Fibroblast of peridontal ligament (primary cell): ENCODE measurements around the gene PLXNA4.

ENCODE experiments used
- DNase-seq: peaks from one replicate; pipeline ENCODE4 v3.0.0-alpha.2; 2010; ENCODE audit errors: extremely low read depth

Gene PLXNA4

DNA sequence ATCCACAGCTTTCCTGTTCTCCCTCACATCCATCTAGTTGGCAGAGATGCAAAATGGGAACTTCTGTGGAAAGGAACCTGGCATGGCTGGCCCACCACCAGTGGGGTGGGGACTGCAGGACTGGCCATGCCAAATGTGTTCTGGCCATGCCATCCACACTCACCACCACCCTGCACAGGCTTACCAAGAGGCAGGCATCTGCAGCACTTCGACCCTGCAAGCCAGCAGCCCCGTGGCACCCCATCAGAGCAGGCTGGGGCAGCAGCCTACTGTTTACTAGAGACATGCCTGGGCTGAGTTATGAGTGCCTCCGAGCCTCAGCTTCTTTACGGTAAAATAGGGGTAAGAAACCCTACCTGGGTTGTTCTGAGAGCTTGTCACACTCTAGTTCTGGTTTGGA, 313.1 kb downstream of the PLXNA4 start:
- no peak for DNase-seq

DNA sequence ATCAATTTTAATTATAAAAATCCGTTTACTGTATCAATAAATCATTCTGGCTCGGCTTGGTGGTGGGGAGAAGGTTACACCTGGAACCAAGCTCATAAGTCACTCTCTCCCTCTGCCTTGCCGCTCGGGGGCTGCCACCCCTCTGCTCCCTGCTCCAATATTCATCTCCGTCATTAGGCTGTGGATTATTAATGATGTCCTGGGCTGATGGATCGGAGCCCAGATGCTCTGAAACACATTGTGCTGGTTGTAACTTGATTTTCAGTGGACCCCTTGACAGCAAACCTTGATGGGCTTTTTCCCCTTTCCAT, 314.2 kb downstream of the PLXNA4 start:
- DNase-seq: no peak

DNA sequence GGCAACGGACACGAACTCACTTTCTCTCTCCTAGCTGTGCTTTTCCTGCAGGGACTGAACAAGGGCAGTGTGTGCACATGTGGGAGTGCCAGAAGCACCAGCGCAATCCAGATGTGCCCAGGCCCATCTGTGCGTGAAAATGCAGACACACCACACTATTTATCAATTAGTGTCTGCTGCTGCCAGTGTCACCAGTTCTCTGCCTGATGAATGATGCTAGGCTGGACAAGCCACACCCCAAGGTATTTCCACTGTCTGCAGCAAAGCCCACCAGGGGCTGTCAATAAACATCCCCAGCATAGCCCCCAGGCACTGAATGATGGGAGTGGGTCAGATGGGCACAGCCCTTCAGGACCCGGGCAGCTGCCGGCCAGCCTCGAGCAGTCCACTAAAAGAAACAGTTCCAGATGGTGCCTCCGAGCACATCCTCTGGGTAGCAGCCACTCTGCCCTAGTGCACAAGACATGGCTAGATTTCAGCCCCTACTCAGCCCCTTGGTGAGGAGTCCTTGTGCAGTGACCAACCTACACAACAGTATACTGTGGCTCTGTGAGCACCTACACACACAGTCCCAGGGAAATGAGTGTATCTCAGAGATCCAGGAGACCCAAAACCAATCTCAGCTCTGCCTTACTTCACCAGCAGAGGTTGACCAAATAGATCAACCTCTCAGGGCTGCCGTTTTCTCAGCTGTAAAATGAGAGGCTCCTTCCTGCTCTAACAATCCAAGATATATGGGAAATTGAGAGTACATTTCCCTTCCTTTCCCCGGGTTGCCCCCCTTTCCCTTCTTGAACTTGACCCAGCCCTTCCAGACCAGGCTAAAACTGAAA, 314.7 kb downstream of the PLXNA4 start:
- no peak for DNase-seq

DNA sequence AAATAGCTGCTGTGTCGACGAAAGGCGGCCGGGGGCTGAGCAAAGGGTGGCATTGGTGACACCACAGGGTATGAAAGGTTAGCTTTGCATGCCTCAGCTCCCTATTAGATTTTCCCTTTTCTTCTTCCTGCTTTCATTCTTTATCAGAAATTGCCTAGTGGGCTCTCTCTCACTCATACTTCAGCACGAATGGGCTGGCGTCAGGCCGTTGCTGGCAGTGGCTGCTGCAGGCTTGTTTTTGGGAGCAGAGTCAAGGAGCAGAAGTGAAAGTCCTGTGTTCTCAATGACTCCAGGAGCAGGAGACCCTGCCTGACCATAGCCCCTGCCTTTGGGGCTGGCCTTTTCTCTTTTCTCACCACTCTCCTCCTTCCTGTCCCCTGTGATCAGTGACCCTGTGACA, 318.0 kb downstream of the PLXNA4 start:
- DNase-seq: no peak

DNA sequence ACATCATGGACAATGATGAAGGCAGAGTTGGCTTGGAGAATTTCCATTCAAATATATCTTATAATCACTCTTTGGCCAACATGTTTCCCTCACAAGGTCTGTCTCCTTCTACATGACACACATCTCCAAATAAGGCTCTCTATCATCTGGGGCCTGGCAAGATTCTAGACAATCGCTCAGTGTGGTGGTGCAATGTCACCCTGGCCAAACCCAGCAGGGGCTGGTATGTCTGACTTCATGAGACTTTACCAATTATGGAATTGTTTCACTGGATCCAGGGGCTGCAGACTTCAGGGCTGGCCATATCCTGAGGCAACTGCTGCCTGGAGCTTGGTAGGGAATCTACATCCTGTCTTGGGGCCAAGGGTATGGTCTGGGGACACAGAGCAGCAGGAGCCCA, 319.0 kb downstream of the PLXNA4 start:
- no peak for DNase-seq

DNA sequence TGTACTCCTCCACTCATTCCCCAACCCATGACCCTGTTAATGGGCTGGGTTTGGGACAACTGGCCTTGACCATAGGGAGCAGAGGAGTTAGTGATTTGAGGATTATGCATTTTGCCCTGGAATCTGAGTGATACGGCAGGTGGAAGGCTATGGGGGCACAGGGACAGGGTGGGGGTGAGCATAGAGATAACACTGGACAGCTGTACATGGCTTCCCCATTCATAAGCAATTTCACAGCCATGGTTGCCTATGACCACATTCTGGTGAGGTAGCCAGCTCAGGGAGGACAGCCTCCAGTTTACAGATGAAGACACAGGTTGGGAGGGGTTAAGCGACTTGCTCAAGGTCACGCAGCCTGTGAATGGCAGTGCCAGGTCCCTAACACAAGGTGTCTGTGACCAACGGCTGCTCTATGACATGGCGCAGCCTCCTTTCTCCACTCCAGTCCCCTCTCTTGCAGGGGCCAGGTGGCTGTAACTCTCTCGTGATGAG, 319.5 kb downstream of the PLXNA4 start:
- no peak for DNase-seq

DNA sequence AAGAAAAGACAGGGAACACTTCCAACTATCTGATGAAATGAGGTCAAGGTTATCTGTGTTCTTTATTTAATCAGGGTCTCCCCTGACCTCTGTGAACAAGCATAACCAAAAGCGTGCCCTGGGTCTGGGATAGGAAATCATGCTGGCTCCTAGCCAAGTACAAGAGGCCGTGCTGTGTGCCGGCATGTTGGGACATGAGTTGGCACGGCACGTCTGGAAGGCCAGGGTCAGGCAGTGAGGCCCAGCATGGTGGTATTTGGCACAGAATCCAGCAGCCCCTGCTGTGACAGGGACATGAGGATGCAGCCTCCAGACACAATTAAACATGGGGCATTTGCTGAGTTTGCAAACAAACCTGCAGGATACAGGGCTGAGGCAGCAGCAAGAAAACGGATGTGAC, 320.4 kb downstream of the PLXNA4 start:
- no peak for DNase-seq

DNA sequence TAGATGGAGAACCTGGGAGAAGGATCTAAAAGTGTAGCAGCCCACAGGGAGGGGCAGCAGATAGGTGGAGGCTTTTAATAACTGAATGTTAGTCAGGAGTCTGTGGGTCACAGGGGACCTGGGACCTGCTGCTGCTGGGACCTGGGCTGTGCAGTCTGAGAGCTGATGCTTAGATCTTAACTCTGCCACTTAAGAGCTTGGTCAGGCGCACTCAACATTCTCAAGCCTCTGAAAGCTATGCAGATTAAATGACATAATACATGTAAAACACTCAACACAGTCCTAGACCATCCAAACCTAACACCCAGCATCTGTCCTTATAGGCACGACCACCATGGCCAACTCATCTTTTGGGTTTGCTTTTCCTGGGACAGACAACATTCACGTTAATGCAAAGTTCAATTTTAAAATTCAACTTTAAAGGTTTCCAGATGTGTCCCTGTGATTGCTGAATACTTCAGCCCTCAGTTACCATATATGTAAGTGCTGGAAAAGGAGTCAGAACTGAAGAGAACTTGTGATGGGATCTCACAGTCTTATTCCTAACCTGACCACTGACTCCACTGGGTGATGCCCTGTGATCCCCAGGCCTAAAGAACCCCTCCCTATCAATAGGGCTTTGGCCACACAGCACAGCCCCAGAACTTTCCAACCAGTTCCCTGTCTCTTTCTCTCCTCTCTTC, 321.0 kb downstream of the PLXNA4 start:
- DNase-seq: no peak

DNA sequence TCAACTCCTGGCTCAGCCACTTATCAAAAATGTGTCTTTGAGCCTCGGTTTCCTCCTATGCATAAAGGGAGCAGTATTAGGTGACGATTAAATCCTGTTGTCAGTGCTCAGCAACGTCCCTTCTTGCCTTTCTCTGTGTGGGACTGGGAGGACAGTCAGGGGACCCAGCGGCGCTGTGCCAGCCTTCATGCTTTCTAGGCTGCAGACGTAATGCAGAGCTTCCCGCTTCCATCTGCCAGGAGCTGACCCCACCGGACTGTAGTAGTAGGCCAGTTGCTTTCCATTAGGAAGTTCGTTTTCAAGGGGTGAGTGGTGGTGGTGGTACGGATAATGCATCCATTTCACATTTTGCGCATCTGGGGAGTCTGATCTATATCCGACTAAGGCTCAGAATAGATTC, 321.8 kb downstream of the PLXNA4 start:
- no peak for DNase-seq

DNA sequence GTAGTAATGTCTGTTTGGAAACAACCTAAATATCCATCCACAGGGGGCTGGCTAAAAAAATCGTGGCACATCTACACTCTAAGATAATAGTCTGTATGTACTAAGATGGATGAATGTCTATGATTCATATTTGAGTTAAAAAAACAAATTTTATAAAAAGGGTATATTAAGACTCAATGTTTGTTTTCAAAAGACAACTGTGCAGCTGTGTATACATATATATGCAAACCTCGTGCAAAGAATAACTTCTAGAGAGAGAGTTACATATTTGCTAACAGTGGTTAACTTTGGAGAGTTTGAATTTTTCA, 323.5 kb downstream of the PLXNA4 start:
- no peak for DNase-seq

DNA sequence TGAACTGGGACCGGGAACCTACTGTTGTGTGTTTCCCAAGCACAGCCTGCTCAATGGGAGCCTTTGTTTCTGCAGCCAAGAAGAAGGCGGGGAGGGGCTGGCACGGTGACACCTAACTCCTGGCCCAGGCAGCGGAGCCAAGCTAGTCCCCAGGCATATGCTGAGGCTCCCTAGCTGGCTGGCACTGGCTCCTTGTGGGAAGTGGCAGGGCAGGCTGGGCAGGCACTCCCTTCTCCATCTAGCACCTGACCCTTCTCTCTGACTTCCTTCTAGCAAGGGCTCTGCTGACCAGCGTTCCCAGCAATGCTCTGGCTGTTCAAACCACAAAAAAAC, 325.0 kb downstream of the PLXNA4 start:
- no peak for DNase-seq

DNA sequence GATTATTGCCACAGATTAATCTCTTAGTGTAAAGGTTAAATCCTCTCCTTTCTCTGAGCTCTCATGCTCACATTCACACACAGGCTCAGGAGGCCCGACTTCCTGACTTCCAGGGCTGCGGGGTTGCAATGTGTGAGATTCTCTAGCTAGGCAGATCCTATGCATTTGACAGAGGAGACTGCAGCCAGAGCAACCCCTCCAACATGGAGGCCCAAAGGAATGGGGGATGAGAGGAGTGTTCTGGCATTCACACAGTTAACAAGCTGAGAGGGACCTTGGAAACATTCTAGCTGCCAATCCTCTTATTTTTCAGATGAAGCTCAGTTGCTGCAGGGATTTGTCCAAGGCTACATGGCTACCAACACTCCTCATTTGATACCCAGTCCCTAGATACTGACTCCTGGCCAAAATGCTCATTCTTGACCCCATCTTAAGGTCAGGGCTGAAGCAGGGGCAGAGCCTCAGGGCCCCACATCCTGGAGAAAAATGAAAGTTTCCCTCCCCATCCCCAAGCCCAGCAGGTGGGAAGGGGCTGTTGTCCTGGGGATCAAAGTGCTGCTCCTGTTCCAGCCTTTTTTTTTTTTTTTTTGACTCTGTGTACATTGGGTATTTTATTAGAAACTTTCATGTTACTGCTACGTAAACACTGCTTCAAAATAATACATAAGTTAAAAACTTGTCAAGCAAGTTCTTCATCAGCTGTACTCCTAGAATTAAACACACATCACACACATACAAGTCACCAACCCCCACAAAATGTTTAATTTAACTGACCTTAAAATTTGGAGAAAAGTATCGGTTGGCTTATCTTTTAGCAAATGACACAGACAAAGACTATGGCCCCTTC, 325.6 kb downstream of the PLXNA4 start:
- no peak for DNase-seq

DNA sequence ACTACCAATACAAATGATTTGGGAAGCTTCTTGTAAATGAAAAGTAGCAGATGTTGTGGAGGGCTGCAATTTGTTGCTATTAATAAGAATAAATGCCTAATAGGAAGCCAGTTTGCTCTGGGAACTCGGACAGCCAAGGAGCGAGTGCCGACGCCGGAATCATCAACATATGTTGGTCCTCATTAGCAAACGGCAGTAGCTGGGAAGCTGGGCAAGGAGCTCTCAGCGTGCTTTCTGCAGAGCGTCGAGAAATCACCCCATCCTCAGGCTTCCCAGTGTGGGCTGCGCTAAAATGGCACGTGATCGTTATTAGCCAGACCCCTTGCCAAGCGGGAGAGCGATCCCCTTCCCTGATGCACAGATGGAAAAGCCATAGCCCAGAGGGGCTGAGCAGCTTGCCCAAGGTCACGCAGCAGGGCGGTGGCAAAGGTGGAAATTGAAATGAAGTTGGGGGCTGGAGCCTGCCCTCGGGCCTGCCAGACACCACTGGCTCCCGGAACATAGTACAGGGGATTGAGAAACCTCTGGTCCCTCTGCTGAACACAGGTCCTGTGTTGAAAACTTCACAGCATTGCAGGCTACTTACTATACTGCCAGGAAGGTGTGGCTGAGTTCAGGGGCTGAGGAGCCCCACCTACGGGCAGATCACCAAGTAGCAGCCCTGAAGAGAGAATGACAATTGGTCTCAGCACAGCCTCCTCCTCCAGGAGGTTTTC, 326.9 kb downstream of the PLXNA4 start:
- DNase-seq: no peak

DNA sequence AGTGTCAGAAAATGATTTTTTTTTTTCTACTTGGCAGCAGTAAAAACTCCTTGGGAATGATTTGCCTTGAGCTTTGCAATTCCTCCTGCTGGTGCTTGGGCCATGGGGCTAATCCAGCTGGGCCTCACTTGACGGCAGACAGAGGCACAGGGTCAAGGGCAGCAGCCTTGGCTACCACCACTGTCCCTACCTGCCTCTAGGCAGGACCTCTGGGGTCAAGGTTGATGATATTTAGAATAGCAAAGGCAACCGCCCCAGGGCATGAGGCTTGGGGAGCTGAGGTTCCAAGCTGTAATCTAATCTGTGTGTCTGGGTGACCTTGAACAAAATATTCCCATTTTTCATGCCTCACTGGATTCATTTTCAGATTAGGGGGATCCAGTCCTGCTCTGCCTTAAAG, 327.4 kb downstream of the PLXNA4 start:
- no peak for DNase-seq

DNA sequence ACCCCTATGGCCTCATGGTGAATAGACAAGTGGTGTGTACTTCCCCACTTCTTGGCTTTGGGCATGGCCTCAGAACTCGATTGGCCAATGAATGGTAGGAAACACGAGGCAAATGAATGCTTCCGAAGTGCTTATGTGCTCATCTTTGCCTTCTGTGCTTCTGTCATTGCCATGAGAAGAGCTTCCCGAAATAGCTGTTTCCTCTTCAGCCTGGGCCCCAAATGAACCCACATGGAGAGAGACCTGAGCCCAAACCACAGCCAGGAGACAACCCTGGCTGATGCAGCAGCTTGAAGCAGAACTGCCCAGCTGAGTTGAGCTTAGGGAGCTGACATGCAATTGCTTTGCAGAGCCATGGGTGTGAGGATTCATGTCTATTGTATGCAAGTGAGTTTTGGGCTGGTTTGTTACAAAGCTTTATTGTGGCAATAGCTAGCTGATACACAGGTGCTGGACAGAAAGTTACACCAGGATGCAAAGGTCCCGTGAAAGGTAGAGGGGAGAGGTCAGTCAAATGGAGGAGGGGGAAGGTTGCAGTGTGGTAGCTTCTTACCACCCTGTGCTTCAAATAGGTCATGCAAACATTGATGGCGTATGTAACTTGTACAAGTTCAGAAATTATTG, 328.2 kb downstream of the PLXNA4 start:
- DNase-seq: no peak

DNA sequence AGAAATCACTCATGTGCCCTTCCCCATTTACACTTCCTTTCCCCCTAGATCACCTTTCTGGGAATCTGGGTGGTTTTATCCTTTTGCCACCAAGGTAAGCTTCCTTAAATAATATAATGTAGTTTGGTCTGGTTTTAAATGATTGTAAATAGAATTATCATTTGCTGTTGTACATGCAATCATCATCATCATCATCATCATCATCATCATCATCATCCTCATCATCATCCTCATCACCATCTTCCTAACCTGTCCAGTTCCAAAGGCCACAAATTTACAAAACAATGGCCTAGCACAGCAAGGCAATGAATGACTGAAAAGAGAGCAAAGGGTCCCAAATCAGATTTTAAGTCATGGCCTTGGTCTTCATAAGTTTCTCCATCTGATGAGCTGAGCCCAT, 329.7 kb downstream of the PLXNA4 start:
- no peak for DNase-seq

DNA sequence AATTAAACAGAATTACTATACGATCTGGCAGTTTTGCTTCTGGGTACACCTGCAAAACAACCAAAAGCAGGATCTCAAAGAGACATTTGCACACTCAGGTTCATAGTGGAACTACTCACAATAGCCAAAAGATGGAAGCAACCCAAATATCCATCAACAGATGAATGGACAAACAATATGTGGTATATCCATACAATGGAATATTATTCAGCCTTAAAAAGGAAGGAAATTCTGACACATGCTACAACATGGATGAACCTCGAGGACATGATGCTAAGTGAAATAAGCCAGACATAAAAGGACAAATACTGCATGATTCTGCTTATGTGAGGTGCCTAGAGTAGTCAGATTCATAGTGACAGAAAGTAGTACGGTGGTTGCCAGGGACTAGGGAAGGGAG, 330.7 kb downstream of the PLXNA4 start:
- no peak for DNase-seq

DNA sequence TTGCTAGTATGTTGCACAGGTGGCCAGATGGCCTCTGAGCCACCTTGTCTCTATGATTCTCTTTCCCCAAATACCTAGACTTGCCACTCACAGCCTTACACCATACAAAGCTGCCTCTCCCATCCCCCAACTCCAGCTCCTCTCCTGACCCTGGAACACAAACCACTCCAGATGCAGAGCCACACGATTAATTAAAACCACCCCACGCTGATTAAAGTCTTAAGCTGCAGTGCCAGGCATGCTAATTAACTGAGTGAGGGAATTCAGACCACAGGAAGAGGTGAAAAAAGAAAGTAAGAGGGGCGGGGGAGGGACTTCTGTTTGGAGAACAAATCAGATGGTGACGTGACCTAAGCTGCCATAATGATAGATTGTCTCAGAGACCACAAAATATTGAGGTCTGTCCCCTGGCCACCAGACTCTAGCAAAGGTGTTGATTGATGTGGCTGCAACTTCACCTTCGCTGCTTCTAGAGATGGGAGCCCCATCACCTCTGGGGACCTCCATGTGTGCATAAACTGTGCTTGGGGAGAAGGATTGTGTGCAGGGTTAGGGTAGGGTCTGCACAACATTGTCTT, 331.3 kb downstream of the PLXNA4 start:
- DNase-seq: no peak

DNA sequence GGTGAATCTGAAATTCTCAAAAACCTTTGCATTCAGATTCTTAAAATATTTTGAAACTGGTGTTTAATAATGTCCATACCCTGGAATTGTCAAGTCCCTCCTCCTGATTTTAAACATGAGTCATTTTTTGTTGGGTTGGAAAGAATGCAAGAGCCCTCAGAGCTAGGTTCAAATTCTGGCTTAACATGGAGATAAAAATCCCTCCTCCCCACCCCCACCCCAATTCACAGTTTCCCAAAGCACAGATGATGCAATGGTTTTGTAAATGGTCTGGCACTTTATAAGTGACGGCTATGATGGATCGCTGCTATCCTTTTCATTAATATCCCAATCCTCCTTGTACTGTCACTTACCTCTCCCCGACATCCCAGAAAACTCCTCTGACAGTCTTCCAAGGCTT, 332.8 kb downstream of the PLXNA4 start:
- no peak for DNase-seq

DNA sequence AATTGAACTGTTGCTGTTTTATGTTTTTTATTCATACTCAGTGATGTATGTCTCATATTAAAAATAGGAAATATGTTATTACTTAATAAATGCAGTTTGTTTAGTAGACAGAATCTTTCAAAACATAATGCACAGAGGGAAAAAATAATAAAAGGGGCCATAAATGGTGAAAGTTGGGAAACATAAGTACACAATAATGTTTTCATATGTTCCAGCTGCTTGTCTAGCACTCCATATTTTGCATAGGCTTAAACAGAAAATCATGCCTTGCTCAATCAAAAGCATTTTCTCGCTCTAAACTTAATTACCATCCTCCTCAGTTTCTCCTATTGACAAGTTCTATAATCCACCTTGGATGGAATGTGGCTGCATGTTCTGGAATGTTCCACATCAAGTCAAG, 333.2 kb downstream of the PLXNA4 start:
- DNase-seq: no peak

DNA sequence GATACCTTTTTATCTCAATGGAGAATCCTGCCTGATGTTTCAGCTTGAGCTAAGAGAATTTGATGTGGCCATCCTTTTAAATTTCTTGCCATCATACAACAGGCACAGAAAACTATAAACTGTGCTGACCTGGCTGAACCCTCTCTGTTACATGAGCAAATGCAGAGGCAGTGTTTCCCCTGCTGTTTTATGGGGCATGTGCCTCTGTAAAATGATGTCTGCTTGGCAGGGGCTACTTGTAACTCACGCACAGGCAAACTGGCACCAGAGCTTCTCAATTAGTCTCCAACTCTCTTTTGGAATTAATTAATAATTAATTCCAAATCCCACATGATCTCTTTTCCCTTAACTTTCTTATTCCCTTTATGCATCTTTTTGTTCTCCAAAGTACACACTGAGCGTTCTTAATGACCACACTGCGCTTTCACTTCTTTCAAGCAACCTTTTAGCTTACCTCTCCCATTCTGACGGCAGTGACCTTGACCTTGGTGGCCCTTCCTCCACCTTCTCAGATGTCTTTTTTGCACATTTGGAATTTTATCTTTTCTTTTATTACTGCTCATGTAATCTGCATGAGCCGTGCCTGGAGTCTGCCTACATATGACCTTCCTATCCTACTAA, 334.0 kb downstream of the PLXNA4 start:
- DNase-seq: no peak
